Hematopoietic multipotent progenitor cell treated with erythropoietin and hydrocortisone succinate and interleukin-3 and kit ligand, for 8 days (in vitro differentiated cells): ENCODE data around the gene PMM1.
A peak's percentile ranks its signal among the peaks of the same experiment; 100 is the strongest.
"Not testable (repeated sequence)": the region's sequence is repeated elsewhere in the genome, so short reads cannot be mapped to it uniquely, and the experiment has no call there.

Source experiments
- DNase-seq: peaks from one replicate; pipeline ENCODE4 v3.0.0-alpha.2; 2015

Gene PMM1

DNA sequence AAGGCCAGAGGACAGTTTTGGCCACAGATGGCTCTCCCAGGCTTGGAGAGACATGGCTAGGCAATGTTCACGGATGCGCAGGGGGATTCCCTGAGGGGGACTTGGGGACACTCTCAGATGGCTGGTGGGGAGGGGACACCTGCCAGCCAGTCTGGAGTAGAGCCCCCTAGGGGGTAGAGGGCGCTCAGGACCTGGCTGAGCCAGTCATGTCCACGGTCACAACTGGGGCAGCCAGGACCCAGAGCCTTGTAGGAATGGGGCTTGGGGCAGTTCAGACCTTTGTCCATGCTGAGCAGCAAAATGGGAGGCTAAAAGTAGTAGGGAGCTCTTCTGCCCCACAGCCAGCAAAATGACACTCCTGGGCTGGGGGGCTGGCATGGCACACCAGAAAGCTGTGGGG lies 27.2 kb downstream of the PMM1 start:
- DNase-seq: no peak

DNA sequence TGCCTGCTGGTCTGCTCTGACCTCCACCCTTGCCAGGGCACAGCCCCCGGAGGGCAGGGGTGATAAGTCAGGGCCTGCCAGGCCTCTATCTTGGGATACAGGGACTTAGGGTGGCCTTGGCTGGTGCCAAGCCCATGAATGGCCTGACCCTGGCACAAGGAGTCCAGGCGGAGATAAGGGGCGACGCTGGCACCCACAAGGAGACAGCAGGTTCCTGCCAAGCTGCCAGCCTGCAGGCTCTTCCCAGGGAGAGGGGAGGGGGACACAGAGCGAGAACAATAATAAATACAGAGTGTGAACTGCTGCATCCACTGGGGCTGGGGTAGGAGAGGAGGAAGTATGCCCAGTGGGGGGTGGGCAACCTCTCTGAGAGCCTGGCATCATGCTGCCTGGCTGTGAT lies 27.9 kb downstream of the PMM1 start:
- no peak for DNase-seq

DNA sequence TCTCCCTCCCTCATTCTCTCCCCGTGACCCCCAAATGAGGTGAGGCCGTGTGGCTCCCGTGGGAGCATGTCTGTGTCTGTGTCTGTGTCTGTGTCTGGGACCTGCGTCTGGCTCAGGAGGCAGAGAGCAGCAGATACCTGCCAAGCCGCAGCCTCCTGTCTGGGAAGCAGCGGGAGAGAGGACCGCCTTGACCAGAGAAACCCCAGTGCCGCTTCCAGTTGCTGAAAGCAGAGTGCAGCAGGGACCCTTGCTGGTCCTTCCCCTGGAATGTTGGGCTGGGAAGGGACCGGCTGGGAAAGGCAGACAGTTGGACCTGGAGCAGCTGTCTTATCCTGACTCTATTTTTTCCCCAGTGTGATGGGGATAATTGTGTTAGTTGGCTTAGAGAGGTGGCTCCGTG lies 28.3 kb downstream of the PMM1 start:
- no peak for DNase-seq

DNA sequence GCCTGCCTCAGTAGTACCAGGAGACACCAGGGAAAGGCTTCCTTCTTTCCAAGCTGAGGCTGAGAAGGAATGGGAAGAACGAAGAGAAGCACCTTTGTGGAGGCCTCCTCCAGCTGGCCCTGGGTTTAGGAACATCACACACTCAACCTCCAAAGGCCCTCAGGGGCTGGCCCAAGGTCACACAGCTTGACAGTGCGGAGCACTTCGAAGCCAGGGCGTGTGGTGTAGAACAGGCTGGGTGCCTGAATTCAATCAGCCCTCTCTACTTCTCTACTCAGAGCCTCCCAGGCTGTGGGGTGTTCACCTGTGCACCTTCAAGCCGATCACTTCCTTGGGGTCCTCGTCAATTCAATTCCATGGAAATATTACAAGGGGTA lies 29.6 kb downstream of the PMM1 start:
- DNase-seq: no peak

DNA sequence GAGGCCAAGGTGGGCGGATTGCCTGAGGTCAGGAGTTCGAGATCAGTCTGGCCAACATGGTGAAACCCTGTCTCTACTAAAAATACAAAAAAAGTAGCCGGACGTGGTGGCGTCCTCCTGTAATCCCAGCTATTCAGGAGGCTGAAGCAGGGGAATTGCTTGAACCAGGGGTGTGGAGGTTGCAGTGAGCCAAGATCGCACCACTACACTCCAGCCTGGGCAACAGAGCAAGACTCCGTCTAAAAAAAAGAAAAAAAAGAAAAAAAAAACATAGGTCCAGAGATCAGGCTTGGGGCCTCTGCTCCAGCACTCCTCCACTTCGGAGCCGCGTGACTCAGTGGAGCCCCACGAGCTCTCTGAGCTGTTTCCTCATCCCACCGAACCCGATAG lies 31.4 kb downstream of the PMM1 start:
- not testable (repeated sequence) for DNase-seq

DNA sequence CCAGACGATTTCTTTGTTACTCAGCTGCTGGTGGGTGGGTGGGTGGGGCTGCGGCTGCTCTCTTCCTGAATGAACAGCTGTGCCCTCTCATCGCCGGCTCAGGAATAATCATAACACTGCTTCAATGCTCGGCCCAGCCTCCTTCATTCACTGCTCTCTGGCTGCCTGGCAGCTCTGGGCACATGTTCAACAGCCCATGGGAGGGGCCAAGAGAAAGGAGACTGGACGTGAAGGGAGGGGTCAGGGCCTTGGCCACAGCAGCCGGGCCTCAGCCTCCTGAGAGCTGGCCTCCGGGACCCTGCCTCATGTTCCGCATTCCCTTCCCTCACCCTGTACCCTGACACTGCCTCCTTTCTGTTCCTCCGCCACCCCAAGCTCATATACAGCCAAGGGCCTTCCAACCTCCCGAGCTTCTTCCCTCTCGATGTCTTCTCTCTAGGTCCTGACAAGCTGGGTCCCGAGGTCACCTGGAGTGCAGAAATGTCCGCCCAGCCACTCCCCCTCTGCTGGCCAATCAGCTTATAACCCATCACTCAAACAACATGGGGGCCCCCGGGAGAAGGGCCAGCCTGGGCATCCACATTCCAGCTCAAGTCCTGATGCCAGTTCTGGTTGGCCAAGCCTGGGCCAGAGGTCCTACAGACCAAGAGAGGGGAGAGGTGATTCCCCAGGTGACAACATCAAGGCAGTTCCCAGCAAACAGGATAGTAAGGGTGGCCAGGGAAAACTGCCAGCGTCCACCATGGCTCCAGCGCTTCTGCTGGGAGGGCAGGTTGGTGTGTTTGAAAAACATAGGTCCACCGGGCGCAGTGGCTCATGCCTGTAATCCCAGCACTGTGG lies 32.0 kb downstream of the PMM1 start:
- no peak for DNase-seq

DNA sequence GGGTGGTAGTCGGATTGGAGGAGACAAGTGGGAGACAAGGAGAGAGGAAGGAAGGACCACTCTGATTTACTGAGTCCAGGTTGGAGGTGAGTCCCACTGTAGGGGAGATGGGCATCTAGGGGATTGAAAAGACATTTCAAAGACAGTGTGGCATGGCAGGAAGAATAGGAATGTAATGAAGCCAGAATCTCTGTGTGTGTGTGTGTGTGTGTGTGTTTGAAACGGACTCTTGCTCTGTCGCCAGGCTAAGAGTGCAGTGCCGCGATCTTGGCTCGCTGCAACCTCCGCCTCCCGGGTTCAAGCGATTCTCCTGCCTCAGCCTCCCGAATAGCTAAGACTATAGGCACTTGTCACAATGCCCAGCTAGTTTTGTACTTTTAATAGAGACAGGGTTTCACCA lies 33.1 kb downstream of the PMM1 start:
- DNase-seq: no peak

DNA sequence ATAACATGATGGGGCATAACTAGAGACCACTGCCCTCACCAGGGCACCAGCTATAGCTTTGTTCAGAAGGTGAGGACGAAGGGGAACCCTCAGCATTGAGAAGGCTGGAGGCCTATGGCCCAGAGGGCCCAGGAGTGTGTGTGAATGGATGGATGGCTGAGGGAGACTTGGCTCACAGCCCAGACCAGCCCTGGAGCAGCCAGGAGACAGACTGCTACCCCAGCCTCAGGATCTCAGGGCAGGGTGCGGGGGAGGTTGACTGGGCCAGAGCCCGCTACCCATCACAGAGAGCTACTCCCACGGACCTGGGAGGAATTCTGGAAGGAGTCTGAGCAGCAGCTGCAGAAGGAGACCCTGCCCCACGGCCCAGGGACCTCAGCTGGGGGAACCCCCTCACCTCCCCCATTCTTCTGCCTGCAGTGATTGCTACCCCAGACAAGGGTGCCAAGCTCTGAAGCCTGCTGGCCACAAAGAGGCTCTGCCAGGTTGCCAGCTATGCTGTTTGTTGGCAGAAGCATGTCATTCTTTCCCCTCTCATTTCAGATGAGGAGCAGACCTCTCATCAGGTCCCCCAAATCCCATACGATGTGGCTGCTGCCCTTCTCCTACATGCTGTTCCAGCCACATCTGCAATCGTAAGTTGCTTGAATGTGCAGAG lies 34.2 kb downstream of the PMM1 start:
- no peak for DNase-seq

DNA sequence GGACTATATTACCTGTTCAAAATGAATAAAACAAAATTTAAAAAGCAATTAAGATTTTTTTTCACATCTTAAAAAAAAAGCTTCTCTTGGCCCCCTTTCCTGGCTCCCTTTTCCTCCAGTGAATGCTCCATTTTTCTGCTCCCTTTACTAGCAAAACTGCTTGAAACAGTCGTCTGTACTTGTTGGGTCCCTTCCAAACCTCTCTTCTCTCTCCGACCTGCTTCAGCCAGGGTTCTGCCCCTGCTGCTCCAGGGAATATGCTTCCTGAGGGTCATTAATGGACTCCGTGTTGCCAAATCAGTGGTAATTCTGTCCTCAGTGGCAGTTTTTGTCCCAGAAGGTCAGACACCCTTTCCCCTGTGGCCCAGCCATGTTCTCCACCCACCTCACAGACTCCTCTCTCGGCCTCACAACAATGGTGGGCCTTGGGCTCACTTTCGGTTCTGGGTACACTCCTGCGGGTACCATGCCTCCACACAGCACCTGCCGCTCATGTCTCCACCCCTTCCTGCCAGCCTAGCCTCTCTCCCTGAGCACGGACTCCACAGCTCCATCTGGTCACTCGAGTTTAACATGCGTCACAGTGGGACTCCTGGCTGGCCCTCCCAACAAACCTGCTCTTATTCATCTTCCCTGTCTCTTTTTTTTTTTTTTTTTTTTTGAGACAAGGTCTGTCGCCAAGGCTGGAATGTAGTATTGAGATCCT lies 37.6 kb downstream of the PMM1 start:
- no peak for DNase-seq

DNA sequence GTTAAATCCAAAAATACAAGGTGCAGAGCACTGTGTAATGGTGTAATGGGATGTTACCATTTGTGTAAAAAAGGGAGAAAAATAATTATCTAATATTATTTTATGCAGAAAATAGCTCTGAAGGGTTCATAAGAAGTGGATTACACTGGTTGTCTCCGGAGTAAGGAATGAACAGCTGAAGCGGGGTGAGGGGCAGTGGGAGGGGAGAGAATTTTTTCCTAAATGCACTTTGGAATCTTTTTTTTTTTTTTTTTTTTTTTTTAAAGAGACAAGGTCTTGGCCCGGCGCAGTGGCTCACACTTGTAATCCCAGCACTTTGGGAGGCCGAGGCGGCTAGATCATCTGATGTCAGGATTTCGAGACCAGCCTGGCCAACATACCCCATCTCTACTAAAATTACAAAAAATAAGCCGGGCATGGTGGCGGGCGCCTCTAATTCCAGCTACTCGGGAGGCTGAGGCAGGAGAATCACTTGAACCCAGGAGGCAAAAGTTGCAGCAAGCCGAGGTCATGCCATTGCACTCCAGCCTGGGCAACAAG lies 38.6 kb downstream of the PMM1 start:
- DNase-seq: no peak

DNA sequence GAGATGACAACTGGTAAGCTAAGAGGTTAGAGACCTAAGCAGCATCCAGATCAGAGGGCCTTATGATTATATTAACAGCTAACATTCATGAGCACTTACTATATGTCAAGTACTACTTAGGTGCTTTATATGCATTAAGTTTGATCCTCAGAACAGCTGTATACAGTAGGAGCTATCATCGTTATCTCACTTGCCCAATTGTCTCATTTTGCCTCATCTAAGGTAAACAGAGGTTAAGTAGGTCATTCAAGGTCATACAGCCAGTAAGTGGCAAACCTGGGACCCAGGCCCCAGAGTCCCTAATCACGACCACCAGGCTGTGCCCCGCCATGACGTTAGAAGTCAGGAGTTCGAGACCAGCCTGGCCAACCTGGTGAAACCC lies 40.8 kb downstream of the PMM1 start:
- no peak for DNase-seq

DNA sequence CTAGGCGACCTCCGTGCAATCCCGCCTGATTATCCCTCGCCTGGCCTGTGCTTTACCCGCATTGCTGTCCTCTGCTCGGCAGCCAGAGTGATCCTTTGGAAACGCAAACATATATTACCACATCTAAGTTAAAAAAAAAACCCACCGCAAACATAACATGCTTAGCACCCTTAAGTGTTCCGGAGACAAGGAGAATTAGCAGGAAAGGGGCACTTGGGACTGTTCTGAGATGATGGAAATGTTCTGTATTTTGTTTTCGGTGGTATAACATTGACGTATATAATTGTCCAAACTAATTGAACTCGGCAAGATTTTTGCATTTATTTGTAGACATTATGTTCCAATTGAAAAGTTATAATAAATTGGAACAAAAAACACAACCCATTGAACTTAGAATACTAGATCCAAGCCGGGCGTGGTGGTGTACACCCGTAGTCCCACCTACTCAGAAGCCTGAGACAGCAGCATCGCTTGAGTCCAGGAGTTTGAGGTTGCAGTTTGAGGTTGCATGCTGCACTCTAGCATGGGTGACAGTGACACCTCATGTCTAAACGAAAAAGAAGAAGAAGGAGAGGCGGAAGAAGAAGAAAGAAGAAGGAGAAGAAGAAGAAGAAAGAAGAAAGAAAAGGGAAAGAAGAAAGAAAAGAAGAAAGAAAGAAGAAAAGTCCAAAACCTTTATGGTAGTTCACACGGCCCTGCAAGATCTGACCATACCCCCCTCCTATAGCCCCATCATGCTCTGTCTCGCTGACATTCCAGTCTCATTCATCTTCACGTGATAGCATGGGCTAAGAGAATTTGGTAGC lies 44.8 kb downstream of the PMM1 start:
- DNase-seq: no peak

DNA sequence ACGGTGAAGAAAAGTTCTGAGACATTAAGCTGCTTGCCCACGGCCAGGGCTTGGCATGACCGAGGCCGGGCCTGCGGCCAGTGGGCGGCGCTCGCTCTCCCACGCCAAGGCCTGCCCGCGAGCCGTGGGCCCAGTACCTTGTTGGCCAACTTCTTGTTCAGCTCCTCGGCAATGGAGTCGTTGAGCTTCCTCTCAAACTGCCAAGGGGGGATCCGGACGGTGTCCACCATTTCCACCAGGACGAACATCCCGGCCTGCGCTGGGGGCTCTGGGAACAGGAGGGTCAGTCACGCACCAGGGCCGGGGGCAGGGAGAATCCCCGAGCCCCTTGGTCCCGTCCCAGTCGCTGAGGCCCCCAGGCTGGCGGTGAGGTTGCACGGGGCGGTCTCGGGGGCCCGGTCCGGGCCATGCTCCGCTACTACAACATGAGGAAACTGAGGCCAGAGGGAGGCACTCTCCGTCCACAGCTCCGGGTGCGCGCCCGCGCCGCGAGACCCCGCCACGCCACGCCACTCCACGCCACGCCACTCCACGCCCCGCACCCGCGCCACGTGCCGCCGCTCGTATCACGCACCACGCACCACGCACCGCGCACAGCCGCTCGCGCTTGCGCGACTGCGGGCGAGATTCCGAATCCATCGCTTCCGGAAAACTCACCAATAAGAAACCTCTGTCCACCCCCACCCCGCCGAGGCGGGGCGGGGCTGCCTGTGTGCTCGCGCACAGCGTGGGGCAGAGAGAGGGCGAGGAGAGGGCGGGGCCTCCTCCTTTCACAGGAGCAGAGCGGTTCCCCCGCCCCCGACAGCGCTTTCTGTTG lies 45.6 kb downstream of the PMM1 start, which contains the start of gene POLR3H:
Gene POLR3H (minus strand): TSS at position 617 of the 817 bp plus-strand sequence. CDS start 369 bp downstream, at position 248.
- peak; percentile 99 for DNase-seq

DNA sequence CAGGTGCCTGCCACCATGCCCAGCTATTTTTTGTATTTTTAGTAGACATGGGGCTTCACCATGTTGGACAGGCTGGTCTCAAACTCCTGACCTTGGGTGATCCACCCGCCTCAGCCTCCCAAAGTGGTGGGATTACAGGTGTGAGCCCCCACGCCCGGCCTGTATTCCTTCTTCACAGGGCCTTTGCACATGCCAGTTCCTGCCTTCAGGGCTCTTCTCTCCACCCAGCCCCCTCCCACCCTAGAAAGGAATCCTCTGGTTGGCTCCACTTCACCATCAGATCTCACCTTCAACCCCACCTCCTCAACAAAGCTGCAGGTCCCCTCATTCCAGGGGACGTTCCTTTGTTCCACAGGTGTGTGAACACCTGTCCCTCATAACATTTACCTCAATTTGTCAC lies 47.4 kb downstream of the PMM1 start:
- no peak for DNase-seq

DNA sequence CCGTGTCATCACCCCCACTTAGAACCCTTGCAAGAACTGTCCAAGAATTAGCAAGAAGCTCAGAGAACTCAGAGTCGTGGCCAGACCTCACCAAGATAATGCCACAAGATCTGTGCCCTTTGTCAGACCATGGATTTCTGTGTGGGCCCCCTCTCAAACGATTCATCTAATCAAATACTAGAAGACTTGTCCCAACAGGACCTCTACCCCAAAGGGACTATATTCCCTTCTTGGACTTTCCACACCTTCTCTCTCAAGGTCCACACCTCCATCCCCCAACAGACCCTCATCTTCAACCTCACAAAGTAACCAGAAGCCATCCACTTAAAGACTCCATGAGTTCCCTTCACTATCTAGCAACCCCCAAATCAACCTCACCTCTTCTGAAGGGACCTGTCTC lies 48.2 kb downstream of the PMM1 start:
- DNase-seq: no peak

DNA sequence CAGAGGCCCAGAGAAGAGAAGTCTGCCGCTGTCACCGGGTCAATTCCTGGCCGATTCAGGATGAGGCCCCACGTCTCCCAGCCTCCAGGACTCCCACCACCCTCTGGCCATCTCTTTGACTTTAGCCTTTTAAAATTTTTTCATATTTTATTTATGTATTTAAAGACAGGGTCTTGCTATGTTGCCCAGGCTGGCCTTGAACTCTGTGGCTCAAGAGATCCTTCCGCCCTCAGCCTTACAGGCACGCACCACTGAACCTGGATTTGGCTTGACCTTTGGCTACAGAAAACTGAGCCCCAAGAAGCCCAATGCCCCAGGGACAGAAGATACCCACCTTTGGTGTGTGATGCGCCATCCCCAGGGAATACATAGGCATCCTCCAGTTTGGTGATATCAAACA lies 49.3 kb downstream of the PMM1 start:
- no peak for DNase-seq

DNA sequence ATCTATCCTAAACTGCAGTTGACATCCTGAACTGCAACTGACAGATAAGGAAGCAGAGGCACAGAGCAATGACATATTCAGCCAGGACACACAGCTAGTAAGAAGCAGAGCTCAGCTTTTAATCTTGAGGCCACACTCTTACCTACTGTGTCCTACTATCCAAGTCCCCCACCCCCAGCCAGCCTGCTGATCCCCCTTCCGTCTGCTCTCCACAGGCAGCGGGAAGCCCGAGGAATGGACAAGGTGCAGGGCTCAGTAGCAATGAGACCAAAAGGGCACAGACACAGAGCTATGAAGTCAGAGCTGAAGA lies 49.7 kb downstream of the PMM1 start:
- peak; percentile 94 for DNase-seq

DNA sequence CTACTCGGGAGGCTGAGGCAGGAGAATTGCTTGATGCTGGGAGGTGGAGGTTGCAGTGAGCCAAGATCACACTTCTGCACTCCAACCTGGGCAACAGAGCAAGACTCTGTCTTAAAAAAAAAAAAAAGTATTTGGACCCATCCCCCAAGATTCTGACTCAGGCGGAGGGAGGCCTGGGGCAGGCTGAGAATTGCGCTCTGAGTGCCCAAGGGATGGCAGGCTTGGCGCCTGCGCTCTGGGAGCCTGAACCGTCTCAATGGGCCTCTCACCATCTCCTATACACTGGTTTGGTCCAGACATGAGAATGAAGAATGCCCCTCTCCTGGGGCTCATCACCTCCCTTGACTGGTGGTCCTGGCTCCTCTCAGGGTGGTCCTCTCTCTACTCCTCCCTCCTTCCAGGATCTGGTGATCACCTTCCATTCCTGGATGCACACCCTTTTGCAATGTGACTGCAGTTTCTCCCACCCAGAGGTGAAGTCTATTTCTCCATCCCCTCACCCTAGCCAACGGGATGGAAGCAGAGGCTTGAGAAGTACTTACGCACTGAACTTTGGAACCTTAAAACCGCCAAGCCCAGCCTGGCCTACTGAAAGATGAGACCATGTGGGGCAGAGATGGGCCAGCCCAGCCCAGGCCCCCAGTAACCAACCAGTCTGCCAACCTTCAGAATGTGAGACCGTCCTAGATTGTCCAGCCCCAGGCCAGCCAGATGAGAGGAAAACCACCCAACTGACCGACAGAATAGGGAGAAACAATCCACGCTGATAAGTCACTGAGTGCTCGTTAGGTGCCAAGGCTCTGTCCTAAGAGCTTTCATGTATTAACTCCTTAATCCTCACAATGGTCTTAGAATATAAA lies 50.3 kb downstream of the PMM1 start:
- DNase-seq: no peak

DNA sequence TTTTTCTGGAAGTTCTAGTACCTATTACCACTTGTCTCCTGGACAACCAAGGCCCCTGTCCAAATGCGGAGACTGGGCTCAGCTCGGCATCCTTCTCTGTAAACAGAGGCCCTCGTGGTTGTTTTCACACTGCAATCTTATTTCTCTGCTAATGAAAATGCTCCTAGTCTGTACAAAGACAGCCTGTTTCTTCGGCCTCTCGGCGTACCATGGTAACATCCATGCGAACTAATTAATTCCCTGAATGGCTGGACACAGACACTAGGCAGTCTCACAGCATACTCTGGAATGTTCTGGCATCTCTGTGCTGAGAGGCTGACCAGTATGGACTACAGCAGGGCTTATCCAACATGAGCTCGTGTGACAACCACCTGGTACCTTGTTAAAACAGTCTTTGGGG lies 51.1 kb downstream of the PMM1 start:
- no peak for DNase-seq

DNA sequence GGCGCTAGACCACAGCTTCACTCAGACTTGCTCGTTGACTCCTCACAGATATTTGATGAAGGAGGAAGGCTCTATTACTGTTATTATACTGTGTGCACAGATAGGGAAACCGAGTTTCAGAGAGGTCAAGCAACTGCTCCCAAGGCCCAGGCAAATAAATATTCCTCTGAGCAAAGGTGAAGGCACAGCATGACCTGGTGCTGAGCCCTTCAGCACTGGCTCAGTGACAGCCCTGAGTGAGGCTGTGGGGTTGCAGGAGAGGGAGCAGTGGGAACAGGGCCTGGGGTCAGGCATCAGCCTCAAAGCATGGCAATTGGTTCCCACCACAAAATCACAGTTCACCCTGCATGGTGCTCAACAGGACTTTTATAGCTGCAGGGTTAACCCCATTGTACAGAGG lies 52.4 kb downstream of the PMM1 start:
- no peak for DNase-seq

DNA sequence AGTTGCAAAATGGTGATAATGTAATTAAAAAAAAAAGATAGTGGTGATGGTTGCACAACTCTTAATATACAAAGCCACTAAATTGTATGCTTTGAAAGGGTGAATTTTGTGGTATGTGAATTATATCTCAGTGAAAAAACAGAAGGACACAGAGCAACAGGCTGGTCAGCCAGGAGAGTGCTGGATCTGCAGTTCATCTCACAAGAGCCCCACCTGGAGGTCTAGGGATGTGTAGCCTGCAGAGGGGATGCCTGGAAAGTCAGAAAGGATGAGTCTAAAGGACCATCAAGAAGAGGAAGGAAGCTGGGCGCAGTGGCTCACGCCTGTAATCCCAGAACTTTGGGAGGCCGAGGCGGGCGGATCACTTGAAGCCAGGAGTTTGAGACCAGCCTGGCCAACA lies 54.4 kb downstream of the PMM1 start:
- DNase-seq: no peak
